GM21360 (cell line): Measurements from ENCODE around the gene SUN1.
"Not testable (repeated sequence)": the region's sequence is repeated elsewhere in the genome, so short reads cannot be mapped to it uniquely, and the experiment has no call there.

ENCODE experiments used
- ATAC-seq: cut with Tn5 transposase; IDR thresholded peaks from one replicate; pipeline ENCODE4 v1.9.1; 2021; ENCODE audit warnings: mild to moderate bottlenecking, moderate library complexity; ENCODE audit not compliant: unreplicated experiment

The SUN1 gene

DNA sequence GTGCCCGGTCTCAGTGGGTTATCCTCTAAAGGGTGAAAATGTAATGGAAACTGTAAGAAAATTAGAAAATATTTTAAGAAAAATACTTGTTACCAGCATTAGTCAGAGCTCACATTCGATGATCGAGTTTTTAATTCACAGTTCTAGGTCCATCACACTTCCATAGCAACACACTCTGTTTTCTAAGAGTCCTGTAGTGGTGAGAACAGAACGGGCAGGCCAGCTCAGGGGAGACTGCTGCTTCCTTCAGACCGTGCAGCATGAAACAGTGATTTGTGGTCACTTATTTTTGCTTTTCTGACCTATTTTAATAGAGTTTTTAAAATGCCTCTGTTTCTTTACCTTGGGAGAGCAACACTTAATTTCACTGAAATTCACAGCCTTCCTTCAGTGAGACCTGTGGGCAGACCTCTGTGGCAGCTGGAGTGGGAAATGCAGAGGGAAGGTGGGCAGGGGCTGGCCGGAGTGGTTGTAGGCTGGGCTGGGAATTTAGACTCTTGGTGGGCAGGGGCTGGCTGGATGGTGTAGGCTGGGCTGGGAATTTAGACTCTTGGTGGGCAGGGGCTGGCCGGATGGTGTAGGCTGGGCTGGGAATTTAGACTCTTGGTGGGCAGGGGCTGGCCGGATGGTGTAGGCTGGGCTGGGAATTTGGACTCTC is 1.5 kb downstream of the SUN1 start:
- ATAC-seq = no peak

DNA sequence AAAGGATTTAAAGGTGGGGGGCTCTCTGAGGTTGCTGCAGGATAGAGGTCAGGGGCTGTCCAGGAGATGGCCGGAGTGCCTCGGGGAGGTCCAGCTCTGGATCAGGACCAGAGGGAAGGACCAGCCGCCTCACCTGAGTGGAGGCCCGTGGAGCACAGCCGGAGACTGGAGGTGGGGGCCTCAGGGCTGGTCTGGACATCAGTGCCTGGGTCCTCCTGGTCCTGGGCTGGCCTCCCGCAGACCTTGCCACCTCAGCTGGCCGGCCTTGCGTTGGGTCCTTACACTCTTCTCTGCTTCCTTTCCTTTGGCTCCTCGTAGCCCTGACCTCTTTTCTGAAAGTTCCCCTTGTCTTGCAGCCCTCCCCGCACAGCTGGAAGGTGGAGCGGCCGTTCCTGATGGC is 2.0 kb downstream of the SUN1 start:
- ATAC-seq = no peak

DNA sequence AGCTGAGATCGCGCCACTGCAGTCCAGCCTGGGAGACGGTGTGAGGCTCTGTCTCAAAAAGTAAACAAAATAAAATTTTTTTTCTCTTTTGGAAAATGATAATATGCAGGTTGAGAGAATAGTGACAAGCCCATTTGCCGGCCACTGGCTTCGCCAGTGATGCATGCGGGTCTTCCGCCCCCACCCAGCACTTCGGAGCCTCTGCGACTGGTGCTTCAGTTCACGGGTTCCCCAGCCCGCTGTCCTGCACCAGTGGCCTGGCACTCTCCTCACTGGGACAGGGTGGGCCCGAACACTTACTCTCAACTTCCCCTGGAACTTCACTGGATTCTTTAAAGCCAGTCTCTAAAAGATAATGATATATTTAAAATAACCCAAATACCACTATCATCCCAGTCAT is 2.7 kb downstream of the SUN1 start:
- no peak for ATAC-seq

DNA sequence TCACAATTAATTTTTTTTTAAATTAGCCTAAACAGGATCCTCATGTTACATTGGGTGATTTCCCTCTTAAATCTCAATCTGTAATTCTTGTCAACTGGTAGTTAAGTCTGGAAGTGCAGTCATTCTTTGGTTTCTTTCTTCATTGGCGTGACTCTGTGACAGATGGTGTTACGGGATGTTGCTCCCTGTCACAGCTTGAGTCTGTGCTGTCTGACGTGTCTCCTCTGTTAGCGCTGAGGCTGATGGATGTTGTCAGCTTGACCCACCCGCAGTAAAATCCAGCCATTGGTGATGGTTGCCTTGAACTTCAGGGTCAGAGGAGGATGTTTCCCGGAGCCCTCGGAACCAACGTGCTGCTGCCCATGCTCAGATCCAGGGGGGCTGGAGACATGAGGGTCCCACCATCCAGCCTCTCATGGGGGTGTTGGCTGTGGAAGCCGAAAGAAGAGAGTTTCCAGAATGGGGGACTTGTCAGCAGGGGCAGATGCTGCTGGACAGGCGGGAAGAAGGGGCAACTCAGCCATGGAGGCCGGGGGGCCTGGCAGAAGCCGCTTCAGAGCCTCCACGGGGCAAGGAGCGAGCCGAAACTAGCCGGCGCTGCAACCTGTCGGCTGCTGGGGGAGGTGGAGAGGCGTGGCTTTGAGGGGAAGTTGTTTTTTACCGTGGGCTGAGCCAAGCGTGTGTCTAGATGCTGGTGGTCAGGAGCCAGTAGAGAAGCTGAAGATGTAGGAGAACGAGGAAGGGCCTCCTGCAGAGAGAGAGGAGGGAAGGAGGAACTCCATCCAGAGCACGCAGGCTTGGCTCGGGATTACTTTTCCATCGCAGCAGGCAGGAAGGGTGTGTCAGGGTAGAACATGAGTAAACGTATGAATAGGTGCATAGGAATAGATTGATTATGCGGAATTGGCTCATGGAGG is 3.5 kb downstream of the SUN1 start:
- no peak for ATAC-seq

DNA sequence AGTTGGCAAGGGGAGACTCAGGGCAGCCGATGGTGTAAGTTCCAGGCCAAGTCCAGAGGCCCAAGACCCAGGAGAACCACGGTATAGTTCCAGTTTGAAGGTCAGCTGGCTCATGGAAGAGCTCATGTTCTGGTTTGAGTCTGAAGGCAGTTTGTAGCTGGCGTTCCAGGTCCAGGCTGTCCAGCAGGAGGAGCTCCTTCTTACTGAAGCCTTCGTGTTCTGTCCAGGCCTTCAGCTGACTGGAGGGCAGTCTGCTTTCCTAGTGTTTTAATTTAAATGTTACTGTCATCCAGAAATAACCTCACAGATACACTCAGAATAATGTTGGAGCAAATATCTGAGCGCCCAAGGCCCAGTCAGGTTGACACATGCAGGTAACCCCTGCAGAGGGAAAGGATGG is 4.2 kb downstream of the SUN1 start:
- no peak for ATAC-seq

DNA sequence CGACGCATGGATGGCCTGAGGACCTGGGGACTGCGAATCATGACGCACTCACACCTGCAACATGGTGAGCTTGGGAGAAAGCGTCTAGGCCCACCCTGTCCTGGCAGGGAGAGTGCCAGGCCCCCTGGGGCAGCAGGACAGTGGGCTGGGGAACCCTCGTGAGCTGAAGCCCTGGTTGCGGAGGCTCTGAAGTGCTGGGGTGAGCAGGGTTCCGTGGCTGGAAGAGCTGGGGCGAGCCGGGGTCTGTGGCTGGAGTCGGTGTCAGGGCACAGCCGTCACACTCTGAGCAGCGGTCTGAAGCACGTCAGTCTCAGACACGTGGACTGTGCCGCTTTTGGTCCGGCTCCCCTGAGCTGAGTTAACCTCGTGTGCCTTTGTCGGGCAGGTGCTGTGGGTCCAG is 4.7 kb downstream of the SUN1 start:
- ATAC-seq = no peak

DNA sequence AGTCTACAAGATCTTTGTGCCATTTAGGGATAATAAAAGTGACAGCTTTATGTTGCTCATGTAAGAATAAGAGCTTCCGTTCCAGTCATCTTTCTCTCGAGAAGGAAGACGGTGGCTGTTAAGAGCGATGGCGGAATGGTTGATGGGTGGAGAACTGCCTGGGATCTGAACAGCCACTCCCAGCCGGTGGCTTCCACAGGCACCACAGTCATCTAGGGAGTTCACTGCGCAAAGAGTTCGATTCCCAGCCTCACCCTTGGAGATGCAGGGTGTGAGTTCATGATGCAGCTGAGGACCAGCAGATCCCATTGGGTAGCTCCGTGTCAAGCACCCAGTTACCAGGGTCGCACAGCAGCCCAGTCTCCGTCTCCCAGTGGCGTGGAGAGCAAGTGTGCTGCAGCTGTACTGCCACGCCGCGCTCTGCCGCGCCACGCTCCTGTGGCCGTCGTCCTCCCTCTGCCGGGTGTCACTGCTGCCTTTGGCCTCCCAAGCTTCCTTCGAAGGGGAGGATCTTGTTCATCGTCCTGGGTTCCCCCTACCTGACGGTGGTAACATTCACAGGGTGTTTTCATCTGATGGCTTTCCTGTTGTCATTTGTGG is 7.8 kb downstream of the SUN1 start:
- ATAC-seq = no peak

DNA sequence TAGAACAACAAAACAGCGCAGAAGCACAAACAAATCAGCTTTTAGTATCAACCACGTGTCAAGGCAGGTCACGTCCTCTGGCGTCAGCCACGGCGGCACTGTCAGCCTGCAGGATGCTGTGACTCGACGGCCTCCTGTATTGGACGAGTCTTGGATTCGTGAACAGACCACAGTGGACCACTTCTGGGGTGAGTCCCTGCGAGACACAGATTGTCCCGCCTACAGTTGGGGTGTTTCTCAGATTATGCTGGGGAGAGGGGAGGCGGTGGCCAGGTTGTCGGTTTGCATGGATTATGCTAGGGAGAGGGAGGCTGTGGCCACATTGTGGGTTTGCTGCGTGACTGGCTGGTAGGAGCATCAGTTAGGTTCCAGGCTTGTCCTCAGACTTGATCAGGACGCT is 9.7 kb downstream of the SUN1 start:
- ATAC-seq = no peak

DNA sequence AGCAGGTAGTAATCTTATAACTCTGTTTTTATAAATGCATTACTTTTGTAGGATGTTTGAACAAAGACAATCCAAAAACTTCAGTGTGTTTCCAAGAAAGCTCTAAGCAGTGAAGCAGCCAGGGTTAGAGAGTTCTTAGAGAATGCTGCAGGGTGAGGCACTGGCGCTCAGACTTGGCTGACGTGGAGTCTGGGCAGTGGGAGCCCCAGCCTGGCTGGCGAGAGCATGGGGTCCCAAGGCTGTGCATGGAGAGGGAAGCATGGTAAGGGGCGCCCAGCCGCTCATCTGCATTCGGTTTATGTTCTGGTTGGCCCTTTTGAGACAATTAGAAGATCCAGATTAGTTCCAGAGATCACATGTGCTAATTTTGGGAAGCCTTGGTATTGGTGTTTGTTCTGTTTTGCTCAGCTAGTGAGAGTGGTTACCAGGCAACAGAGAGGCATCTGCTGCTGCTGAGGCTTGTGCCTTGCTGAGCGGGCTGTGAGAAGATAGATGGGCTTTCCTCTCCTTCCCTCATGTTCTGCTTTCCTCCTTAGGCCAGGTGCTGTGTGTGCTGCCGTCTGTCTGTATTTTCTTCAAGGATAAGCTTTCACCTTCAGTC is 10.3 kb downstream of the SUN1 start:
- no peak for ATAC-seq

DNA sequence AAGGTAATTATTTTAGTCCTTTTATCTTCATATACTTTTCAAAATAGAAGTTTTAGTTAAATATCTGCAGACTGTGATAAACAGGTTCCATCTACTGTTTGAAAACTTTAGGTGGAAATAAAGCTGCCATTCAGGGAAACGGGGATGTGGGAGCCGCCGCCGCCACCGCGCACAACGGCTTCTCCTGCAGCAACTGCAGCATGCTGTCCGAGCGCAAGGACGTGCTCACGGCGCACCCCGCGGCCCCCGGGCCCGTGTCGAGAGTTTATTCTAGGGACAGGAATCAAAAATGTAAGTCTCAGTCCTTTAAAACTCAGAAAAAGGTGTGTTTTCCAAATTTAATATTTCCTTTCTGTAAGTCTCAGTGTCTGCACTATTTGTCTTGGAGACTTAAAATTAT is 11.0 kb downstream of the SUN1 start:
- ATAC-seq = no peak

DNA sequence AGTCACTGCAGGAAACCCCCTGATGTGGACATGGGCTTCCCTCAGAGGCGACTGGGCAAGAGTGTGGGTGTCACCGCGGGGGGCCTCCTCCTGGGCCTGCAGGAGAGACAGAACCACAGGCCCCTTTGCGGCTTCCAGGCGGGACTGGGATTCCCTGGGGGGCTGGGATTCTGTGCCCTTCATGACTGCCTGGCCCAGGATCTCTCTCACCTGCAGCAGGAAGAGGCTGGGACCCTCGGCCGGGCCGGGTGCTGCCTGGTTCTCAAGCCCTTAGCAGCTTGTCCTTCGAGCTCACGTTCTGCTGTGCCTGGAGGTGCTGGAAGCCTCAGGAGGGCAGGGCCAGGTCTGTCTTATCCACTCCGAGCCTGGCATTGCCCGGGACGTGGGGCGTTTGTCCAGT is 11.8 kb downstream of the SUN1 start:
- ATAC-seq = no peak

DNA sequence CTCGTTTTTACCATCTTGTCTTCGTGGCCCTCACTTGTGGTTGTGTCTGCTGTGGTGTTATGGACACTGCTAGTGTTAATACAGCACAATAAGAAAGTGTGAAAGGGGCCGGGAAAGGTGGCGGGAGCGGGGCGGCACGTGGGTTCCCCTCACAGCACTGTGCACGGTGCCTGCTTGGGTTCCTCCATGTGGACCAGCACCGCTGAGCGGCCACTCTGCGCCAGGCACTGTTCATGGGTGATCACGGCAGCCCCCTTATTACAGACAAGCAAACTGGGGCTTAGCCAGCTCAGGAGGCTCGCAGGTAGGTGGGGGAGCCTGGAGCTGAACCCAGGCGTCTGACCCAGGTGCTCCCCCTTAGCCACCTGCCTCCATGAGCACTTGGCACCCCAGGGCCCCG is 12.2 kb downstream of the SUN1 start:
- ATAC-seq = no peak

DNA sequence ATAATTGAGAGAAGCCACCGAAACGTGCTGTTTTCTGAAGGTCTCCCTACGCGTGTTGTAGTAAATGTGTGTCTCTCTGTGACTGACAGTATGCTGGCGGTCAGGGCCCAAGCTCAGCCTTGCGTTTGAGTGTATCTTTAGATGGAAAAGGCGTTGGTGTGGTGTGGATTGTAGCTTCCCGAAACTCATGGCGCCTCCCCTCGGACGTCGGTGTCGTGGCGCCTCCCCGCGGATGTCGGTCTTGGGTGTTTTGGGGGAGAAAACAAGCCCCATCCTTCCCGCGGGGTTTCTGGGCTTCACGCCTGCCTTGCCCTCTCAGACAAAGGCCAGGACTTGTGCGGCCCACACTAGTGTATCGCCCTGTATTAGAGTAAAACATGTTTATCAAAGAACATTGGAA is 12.8 kb downstream of the SUN1 start:
- ATAC-seq = no peak

DNA sequence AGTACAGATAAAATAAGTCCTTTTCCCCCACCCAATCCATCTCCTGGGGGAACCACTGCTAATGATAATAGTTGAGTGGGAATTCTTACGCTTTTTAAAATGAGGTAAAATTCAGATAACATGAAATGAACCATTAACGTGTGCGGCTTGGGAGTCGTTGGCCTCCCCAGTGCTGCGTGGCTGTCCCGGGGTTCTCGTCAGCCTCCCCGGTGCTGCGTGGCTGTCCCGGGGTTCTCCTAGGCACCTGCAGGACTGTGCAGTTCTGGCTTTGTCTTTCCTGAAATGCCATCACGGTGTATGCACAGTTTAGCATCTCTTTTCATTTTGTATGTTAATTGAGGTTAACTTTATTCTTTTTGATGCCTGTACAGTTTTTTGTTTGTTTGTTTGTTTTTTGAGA is 13.5 kb downstream of the SUN1 start:
- no peak for ATAC-seq

DNA sequence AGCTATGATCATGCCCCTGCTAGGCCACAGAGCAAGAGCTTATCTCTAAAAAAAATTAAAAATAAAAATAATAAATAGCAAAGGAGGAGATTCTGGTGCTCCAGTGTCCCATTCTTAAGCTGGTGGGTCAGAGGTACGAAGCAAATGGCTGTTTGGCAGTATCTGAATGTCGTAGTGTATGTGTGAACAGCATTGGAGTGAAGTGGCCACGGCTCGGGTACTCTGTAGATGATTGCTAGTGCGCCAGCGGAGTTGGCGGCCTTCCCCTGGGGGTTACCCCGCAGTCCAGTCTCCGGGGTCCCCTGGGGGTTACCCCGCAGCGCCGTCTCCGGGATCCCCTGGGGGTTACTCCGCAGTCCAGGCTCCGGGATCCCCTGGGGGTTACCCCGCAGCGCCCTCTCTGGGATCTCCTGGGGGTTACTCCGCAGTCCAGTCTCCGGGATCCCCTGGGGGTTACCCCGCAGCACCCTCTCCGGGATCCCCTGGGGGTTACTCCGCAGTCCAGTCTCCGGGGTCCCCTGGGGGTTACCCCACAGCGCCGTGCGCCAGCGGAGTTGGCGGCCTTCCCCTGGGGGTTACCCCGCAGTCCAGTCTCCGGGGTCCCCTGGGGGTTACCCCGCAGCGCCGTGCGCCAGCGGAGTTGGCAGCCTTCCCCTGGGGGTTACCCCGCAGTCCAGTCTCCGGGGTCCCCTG is 14.8 kb downstream of the SUN1 start:
- ATAC-seq = not testable (repeated sequence)

DNA sequence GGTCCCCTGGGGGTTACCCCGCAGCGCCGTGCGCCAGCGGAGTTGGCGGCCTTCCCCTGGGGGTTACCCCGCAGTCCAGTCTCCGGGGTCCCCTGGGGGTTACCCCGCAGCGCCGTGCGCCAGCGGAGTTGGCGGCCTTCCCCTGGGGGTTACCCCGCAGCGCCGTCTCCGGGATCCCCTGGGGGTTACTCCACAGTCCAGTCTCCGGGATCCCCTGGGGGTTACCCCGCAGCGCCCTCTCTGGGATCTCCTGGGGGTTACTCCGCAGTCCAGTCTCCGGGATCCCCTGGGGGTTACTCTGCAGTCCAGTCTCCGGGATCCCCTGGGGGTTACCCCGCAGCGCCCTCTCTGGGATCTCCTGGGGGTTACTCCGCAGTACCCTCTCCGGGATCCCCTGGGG is 15.5 kb downstream of the SUN1 start:
- ATAC-seq = not testable (repeated sequence)

DNA sequence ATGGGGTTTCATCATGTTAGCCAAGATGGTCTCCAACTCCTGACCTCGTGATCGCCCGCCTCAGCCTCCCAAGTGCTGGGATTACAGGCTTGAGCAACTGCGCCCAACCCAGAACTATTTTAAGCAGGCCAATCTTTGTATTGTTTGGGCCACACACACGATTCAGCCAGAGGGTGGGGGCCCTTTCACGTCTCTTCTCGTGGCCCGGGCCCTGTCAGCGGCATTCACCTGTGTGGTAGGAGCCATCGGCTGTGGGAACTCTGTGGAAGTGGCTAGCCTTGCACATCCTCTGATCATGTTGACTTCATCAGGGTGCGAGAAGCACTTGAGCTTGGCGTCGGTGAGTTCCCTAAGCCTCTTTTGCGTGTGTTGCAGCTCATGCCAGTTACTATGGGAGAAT is 16.9 kb downstream of the SUN1 start:
- no peak for ATAC-seq

DNA sequence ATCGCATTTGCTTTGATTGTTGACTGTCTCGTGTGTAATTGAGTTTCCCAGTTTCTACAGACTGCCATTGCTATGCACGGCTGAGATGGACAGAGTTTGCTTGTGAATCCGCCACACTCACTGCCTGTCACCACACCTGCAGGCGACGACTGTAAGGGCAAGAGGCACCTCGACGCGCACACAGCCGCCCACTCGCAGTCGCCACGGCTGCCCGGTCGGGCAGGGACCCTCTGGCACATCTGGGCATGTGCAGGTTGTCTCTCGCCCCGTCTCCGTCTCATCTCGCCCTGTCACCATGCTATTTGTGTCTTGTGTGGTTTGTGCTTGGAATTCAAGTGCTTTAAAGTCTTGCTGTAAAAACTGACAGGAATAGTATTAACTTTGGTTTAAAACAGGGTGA is 17.5 kb downstream of the SUN1 start:
- ATAC-seq = no peak

DNA sequence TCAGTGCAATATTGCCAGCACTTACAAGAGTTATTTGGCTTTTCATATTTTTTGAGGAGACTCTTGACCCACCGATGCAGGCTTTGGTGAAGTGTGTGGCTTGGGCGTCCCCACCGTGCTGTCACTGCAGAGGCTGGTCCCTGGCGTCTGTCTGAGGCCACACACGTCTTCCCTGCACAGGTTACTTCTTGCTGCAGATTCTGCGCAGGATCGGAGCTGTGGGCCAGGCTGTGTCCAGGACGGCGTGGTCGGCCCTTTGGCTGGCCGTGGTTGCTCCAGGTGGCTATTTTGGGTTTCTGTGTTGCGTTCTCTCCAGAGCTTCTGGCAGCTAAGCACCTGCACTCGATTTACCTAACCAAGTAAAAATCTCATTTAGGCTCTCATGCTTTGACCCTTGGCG is 18.9 kb downstream of the SUN1 start:
- ATAC-seq = no peak

DNA sequence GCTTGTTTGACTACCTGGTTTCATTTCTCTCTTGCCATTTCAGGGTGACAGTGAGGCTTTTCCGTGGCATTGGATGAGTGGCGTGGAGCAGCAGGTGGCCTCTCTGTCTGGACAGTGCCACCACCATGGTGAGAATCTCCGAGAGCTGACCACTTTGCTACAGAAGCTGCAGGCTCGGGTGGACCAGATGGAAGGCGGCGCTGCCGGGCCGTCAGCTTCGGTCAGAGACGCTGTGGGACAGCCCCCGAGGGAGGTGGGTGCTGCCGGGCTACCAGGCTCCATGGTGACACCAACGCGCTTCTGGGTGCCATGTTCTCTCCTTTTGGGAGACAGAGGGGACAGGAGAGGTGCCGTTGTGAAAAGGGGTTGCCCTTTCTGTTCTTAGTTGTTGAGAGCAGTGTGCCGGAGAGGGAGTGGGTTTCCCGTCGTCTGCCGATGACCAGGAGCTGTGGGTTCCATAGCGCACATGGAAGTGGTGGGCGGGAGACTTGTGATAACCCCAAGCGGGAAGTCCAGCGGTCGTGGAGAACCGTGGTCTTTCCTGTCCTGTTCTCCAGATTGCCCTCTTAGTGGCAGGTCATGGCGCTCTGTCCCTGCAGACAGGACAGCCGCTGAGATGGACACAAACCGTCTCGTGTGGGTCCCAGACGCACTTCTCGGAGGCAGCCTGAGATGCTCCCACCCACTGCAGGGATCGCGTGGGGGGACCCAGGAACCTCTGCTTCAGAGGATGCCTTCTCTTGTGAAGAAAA is 21.3 kb downstream of the SUN1 start:
- ATAC-seq = no peak
